HG02642 (cell line): Measurements from ENCODE around the gene CASP8.
"Not testable (repeated sequence)": the region's sequence is repeated elsewhere in the genome, so short reads cannot be mapped to it uniquely, and the experiment has no call there.

Experiments
- ATAC-seq: cut with Tn5 transposase; IDR thresholded peaks from one replicate; pipeline ENCODE4 v1.9.1; 2021; ENCODE audit warnings: mild to moderate bottlenecking; ENCODE audit not compliant: unreplicated experiment, poor library complexity

Gene CASP8

DNA sequence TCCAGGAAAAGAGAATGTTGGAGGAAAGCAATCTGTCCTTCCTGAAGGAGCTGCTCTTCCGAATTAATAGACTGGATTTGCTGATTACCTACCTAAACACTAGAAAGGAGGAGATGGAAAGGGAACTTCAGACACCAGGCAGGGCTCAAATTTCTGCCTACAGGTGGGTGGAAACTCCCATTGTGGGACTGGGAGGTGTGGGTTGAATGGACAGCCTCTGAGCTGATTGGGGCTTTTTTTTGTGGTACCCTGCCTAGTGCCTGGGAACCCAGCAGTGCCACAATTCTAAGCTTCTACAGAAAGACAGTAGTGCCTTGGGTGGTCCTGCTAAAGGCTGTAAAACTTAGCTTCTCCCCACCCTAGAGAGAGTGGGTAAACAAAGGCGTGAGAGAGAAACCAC, 6.3 kb downstream of the CASP8 start:
- ATAC-seq = no peak

DNA sequence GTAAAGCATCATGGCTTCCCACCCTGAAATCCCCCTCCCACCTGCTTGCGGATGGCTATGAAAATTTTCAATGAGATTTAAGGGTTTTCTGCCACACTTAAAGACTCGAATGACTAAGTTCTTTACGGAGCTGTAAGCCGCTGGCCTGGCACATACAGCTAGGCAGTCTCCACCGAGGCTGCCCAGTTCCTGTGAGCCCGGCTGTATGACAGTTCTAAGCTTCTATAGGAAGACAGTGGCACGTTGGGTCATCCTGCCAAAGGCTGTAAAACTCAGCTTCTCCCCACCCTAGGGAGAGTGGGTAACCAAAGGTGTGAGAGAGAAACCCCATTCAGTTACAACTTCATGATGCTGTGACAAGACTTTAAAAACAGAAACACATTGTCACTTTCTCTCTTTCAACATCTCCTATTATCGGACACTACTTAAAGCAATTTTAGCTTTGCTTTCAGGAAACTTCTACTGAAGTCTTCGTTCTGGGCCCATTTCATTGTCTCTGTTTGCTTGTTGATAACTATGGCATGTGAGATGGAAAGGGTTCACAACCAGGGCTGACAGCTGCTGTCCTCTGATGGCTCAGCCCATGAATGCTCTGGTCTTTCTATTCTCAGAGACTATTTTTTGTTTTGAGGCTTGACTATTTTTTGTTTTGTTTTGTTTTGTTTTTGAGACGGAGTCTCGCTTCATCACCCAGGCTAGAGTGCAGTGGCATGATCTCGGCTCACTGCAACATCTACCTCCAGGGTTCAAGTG, 7.1 kb downstream of the CASP8 start:
- ATAC-seq = no peak

DNA sequence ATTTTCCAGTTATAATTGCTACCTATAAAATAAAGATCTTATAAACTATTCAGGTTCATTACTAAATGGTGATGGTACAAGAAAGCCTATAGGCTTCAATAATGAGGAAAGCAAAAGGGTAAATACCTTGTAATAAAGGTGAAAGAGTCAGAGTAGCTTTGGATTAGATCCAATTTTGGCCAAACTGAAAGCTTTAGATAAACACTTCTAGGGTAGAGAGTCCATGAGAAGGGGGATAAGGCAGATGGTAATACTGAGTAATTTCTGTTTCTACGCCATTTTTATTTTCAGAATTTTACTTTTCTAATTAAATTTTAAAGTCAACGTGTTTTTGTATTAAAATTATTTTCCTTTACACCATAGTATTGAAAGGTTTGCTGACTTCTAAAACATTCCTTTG, 9.4 kb downstream of the CASP8 start:
- ATAC-seq = no peak

DNA sequence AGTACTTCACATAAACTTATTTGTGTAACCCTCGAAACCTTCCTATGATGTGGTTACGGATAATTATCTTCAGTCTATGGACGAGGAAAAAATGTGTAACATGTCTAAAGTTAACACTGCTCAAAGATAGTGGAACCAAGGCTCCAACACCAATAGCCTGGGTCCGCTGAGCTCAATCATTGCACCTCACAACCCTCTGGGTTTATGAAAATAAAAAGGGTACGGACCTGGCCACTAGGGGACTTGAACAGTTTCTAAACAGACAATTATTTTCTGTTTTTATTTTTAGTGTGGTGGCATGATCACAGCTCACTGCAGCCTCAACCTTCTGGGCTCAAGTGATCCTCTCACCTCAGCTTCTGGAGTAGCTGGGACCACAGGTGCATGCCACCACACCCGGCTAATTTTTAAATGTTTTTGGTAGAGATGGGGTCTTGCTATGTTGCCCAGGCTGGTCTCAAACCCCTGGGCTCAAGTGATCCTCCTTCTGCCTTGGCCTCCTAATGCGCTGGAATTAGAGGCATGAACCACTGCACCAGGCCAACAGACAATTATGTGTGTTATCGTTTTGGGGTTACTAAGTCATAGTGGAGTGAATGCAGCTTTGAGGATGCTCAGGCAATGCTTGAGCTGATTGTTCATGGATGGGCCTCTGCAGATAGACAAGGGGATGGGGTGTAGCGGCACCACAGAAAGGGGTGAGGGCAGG, 10.1 kb downstream of the CASP8 start:
- no peak for ATAC-seq

DNA sequence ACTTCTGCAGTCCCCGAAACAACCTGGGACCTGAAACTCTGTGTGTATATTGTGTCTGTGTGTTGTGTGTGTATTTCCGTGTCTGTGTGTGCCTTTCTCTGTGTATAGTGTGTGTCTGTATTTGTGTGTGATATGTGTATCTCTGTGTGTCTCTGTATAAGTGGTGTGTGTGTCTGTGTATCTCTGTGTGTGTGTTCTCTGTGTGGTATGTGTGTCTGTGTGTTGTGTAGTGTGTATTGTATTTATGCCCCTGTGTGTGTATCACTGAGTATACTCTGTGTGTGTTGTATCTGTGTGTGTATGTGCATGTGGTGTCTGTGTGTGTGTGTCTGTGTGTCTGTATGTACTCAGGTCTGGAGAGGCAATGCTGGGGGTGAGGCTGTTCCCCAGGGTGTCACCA, 11.6 kb downstream of the CASP8 start:
- ATAC-seq = no peak

DNA sequence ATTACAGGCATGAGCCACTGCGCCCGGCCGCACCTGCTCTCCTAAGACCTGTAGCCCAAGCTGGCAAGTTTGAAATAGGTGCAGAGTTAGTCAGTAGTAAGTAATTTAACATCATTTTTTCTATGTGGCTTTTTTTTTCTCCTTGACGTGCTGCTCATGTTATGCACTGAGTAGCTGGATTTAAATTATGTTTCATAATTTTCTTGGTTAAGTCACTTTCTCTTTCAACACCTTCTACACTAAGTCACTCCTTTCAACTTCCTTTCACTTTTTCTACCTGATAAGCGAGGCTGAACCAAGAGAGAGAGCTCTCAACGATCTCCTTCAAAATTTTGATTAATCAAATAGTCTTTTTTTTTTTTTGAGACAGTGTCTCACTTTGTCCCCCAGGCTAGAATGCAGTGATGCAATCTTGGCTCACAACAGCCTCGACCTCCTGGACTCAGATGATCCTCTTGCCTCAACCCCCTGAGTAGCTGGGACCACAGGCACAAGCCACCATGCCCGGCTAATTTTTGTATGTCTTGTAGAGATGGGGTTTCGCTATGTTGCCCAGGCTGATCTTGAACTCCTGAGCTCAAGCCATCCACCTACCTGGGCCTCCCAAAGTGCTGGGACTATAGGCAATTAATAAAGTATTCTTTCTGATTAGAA, 13.1 kb downstream of the CASP8 start:
- ATAC-seq = no peak

DNA sequence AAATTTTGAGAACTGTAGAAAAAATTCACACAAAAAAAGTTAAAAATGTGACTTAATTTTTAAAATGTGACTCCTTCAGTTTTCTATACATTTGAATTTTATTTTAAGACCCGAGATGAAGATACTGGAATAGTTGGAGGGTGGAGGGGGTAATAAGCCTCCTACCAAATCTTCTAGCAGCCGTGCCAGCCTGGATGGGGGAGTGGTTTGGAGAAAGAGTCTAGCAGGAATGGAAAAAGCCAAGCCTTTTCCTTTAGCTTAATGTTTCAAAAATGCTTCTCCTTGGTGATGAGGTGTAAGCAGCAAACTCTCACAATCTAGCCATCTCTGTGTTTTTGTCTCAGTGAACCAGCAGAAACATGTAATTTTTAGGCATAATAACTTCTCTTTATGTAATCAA, 14.7 kb downstream of the CASP8 start:
- ATAC-seq = no peak

DNA sequence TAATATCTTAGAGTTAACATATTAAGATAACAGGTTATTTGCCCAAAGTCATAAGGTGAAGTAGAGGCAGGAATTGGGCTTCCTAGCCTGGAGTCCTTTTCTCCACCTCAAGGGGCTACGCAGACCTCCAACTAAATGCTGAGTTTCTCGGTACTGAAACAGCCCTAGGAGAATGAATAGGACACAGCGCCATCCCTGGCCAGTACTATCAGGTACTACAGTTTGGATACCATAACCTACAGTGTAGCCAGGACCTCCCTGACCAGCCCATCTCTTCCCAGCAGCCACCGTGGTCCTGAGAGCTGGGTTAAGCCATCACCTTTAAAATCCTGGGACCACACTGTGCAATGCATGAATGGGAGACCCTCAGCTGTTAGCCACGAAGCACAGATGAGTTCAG, 15.7 kb downstream of the CASP8 start:
- no peak for ATAC-seq

DNA sequence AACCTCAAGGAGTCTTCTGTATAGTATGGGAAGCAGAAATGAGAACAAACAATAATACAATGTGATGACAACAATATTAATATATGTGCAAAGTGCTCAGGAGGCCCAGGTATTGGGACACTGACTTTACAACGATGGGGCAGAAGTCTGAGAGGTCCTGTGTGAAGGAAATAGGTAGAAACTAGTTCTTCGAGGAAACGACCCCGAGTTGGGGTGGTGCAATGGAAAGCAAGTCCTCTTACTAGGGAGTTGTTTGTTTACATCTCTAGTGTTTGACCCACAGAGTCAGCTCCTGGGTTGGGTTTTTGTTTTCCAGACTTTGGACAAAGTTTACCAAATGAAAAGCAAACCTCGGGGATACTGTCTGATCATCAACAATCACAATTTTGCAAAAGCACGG, 16.2 kb downstream of the CASP8 start:
- no peak for ATAC-seq

DNA sequence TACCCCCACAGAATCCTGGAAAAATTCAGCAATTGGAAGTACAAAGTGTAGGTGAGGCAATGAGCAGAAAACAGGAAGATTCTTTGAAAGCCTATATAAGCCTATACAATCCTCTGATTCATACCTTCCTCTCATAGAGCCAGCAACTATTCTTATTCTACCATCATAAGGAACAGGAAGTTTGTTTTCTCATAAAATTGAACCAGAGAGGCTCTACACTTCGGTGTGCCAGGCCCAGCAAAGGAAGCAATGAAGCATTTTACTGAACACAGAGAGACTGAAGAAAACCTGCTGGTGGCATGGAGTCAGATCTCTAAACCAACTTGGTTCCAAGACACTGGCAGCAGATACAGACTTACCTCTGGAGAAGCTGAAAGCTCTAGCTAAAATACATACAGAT, 18.7 kb downstream of the CASP8 start:
- ATAC-seq = no peak

DNA sequence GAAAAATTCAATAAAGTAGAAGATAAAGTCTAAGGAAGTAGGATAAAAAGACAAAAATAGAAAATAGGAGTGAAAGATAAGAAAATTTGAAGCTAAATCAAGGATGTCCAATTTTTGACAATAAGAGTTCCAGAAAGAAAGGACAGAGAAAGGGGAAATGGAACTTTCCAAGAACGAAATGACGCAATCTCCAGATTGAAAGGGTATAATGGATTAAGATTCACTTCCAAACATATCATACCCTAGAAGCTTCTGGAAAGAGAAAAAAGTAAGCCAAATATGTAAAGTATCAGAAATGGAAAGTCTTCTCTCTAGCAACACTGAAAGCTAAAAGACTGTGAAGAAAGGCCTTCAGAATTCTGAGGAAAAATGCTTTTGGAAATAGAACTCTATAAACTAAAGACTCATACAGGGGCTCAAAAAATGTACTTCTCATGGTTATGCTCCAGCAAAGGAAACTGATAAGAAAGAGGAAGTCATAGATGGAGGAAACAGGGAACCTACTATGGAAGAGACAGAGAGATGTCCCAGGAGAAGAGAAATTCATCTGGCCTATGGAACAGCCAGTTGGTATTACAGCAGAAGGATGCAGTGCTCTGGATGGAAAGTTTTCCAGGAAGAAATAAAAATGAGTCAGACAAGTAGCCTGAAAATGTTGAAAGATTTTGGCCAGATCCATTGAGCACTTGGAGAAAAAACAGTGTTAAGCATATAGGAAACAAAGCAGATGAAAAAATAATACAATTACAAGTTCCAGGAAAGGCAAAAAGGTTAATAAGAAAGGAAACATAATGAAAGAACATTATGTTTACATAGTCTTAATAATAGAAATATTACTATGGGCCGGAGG, 20.1 kb downstream of the CASP8 start:
- ATAC-seq = no peak

DNA sequence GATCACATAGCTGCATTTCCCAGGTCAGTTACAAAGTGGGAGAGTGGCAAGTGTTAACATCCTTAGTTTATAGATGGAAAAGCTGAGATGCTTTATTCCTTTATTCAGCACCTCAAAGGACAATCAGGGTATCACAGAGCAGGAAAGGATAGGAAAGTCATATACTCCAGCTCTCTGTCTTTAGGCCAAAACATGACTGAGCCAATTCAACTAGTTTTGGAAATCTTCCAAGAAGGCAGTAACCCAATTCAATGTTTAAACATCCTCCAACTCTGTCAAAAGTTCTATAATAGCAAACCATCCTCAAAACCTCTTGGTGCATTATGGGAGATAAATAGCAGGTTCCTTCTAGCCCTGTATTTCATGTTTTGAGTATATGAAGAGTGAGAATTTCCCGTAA, 25.2 kb downstream of the CASP8 start:
- ATAC-seq = no peak

DNA sequence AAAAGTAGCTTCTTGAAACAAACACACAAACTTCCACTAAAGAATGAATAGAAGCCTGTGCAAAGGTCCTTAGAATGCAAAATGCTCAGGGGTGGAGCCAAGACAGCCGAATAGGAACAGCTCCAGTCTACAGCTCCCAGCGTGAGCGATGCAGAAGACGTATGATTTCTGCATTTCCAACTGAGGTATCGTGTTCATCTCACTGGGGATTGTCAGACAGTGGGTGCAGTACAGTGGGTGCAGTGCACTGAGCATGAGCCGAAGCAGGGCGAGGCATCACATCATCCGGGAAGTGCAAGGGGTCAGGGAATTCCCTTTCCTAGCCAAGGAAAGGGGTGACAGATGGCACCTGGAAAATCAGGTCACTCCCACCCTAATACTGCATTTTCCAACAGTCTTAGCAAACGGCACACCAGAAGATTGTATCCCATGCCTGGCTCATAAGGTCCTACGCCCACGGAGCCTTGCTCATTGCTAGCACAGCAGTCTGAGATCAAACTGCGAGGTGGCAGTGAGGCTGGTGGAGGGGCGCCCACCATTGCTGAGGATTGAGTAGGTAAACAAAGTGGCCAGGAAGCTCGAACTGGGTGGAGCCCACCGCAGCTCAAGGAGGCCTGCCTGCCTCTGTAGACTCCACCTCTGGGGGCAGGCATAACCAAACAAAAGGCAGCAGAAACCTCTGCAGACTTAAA, 30.3 kb downstream of the CASP8 start:
- not testable (repeated sequence) for ATAC-seq

DNA sequence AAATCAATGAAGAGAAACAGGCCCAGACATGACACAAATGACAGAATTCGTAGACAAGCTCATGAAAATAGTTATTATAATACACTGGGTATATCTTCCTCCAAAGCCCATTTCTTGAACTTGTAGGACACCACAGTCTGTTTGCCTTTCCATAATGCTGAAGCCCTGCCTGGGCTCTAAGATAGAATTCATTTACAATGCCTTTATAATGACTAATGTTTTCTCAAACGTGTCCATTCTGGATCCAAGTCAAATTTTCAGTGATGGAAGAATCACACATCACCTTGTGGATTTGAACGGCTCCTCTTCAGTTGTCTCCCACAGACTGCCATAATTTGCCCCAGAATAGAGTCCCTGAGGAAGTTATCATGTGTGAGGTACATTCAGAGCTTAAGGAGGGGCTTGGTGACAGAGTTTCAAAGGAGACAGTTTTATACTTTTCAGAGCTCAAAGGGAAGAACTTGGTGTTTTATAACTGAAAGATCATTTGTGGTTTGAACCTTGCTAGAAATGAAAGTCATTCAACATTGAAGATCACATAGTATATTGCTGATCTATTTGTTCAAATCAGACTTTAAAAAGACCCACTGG, 38.2 kb downstream of the CASP8 start:
- no peak for ATAC-seq

DNA sequence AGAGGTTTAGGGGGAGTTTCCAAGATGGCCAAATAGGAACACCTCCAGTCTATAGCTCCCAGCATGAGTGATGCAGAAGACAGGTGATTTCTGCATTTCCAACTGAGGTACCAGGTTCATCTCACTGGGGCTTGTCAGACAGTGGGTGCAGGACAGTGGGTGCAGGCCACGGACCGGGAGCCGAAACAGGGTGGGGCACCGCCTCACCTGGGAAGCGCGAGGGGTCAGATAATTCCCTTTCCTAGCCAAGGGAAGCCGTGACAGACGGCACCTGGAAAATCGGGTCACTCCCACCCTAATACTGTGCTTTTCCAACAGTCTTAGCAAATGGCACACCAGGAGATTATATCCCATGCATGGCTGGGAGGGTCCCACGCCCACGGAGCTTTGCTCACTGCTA, 39.6 kb downstream of the CASP8 start:
- ATAC-seq = not testable (repeated sequence)

DNA sequence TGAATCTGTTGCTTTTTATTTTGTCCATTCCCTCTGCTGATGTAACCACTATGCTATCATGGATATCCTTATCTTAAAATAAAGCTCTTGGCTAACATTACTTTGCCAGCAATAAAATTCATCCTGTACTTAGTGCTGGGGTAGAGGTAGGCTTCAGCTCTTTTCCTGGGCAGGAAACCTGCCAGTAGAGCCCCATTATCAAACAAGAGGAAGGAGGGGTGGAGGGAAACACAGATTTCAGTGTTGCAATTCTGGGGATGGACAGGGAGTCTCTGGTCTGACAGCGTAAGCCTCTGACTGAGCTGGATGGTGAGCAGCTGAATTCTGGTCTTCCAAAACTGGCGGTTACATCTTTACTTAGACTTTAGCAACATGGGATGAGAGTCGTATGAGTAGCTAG, 47.5 kb downstream of the CASP8 start:
- ATAC-seq = no peak

DNA sequence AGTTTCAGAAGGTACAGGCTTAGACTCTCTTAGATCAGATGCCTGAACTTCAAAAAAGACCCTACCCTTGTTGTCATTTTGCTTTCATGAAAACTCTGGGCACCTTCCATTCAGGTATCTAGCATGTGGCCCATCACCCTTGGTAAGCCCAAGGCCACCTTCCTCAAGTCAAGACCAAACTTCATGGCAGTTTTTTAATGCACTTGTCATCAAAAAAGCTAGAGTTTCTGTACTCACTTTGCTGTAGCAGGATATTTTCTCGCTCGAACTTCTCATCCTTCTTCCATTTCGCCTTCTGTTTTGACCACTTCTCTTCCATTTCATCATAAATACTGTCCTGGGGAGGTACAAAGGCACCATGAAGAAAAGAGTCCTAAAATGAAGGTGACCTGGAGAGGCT, 48.6 kb downstream of the CASP8 start:
- no peak for ATAC-seq

DNA sequence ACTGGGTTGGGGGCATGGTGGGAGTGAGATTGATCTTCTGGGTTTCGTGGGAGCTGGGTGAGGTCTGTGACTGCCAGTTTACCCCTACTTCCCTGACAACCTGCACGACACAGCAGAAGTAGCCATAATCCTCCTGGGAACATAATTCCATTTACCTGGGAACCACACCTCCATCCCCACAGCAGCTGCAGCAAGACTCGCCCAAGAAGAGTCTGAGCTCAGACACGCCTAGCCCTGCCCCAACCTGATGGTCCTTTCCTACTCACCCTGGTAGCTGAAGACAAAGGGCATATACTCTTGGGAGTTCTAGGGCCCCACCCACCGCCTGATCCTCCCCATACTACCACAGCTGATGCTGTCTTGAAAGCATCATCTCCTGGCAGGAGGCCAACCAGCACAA, 53.0 kb downstream of the CASP8 start:
- ATAC-seq = no peak

DNA sequence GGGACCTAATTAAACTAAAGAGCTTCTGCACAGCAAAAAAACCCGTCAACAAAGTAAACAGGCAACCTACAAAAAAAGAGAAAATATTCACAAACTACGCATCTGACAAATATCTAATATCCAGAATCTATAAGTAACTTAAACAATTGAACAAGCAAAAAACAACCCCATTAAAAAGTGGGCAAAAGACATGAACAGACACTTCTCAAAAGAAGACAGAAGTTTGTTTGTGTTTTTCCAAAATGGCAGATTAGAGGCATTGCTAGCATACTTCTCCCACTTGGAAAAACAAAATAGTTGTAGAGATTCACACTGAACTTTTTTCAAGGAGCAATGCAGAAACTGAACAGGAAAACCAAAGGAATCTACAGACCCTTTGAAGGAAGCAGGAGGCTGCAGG, 59.2 kb downstream of the CASP8 start:
- no peak for ATAC-seq

DNA sequence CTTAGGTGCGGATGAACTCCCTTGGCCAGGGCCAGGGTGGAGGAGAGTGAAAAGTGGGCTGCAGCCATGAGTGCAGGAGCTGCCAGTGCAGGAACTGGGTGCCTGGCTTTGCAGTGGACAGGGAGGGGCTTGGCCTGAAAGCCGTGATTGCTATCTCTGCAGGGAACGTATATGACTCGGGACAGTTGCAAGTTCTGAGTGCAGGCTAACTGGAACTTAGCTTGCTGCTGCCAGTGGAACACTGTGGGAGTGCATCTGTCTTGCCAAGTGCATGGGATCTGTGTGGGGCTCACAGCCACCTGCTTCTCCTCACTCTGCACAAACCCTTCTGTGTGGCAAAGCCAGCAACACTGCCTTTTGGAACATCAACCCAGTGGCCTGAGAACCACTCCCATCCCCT, 59.9 kb downstream of the CASP8 start:
- no peak for ATAC-seq
